GM21360 (cell line): Measurements from ENCODE around the gene HCAR3.
"Not testable (repeated sequence)": the region's sequence is repeated elsewhere in the genome, so short reads cannot be mapped to it uniquely, and the experiment has no call there.

Experiments
- ATAC-seq: cut with Tn5 transposase; IDR thresholded peaks from one replicate; pipeline ENCODE4 v1.9.1; 2021; ENCODE audit warnings: mild to moderate bottlenecking, moderate library complexity; ENCODE audit not compliant: unreplicated experiment

Gene HCAR3

DNA sequence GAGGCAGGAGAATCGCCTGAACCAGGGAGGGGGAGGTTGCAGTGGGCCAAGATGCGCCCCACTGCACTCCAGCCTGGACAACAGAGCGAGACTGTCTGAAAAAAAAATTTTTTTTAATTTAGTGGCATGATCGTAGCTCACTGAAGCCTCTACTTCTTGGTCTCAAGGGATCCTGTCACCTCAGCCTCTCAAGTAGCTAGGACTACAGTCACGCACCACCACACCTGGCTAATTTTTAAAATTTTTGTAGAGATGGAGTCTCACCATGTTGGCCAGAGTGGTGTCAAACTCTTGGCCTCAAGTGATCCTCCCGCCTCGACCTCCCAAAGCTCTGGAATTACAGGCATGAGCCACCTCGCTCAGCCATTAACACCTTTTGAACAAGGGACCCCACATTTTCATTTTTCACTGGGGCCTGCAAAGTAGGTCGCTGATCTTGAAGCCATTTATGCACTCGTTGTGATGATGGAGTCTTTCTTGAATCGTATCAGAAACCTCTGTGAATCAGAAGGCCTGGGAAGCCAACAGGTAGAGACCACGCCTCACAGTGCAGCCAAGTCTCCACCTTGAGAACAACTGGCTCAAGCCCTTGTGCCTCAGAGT is 8.1 kb upstream of the HCAR3 start:
- no peak for ATAC-seq

GRCh38 chr12:122722387-122722786 is 5.8 kb upstream of the HCAR3 start:
- no peak for ATAC-seq

GRCh38 chr12:122721057-122721545 is 4.5 kb upstream of the HCAR3 start:
- ATAC-seq, result no peak

- ATAC-seq, result not testable (repeated sequence)
These were observed 1.4 kb downstream of the HCAR3 start for GRCh38 chr12:122715211-122715610.

DNA sequence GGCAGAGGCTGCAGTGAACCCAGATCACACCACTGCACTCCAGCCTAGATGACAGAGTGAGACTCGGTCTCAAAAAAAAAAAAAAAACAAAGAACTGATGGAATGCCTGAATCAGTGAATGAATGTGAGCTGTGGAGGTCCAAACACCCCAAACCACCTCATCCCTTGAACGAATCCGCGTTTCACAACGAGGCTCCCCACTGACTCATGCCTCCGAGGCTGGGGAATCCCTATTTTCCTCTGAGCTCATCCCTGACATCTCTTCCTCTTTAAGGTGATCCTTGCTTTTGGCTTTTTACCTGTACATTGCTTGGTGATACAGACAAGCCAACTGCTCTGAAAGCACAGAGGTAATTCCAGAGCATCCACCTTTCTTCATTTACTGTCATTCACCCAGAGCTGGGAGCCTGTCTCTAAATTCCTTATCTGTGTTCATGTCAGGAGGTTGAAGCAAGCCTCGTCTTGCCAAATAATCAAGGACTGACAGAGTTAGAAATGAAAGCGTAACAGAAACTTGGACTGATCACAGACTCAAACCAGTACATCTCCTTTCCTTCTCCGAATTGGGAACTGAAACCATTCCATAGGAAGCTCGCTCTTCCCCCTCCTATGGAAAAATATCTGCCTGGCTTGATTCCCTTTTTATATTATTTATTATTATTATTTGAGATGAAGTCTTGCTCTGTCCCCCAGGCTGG is 3.0 kb downstream of the HCAR3 start:
- ATAC-seq, result not testable (repeated sequence)

GRCh38 chr12:122711266-122711665 is 5.3 kb downstream of the HCAR3 start:
- not testable (repeated sequence) for ATAC-seq

DNA sequence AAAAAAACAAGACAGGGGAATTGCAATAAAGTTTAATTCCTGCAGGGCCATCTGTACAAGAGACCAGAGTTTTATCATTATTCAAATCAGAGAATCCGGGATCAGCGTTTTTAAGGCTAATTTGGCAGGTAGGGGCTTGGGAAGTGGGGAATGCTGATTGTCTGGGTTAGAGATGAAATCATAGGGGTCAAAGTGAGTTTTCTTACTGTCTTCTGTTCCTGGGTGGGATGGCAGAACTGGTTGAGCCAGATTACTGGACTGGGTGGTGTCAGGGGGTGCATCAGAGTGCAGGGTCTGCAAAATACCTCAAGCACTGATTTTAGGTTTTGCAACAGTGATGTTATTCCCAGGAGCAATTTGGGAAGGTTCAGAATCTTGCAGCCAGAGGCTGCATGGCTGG is 6.3 kb downstream of the HCAR3 start:
- ATAC-seq, result not testable (repeated sequence)

GRCh38 chr12:122709287-122709686 is 7.3 kb downstream of the HCAR3 start:
- ATAC-seq, result not testable (repeated sequence)

- not testable (repeated sequence) for ATAC-seq
These were observed 12.8 kb downstream of the HCAR3 start for GRCh38 chr12:122703841-122704240.

GRCh38 chr12:122702890-122703611 is 13.6 kb downstream of the HCAR3 start, which contains the start of gene HCAR2:
Gene HCAR2 (minus strand): TSS chr12:122703357. CDS start chr12:122703283, 74 bp downstream.
- ATAC-seq, result not testable (repeated sequence)

- not testable (repeated sequence) for ATAC-seq
These were observed 15.1 kb downstream of the HCAR3 start for GRCh38 chr12:122701481-122701880.

- not testable (repeated sequence) for ATAC-seq
These were observed 16.4 kb downstream of the HCAR3 start for GRCh38 chr12:122700038-122700710.

DNA sequence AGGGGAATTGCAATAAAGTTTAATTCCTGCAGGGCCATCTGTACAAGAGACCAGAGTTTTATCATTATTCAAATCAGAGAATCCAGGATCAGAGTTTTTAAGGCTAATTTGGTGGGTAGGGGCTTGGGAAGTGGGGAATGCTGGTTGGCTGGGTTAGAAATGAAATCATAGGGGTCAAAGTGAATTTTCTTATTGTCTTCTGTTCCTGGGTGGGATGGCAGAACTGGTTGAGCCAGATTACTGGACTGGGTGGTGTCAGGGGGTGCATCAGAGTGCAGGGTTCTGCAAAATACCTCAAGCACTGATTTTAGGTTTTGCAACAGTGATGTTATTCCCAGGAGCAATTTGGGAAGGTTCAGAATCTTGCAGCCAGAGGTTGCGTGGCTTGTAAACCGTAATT is 19.7 kb downstream of the HCAR3 start:
- not testable (repeated sequence) for ATAC-seq

DNA sequence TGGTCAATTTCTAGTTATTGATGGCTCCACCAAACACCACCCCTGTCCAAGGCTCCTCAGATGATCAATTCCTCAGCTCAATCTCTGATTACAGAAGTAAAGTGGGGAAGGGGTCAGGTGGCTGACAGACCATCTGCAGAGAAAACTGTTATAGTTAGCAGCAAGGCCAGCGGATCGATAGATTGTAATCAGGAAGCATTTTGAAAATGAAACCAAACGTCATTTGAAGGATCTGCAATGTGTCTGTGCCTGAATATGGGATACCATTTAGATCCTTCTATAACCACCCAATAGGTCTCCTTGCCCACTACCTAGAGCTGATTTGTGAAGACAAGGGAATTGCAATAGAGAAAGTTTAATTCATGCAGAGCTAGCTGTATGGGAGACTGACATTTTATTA is 25.0 kb downstream of the HCAR3 start:
- no peak for ATAC-seq

GRCh38 chr12:122688291-122688690 is 28.3 kb downstream of the HCAR3 start:
- ATAC-seq, result no peak

DNA sequence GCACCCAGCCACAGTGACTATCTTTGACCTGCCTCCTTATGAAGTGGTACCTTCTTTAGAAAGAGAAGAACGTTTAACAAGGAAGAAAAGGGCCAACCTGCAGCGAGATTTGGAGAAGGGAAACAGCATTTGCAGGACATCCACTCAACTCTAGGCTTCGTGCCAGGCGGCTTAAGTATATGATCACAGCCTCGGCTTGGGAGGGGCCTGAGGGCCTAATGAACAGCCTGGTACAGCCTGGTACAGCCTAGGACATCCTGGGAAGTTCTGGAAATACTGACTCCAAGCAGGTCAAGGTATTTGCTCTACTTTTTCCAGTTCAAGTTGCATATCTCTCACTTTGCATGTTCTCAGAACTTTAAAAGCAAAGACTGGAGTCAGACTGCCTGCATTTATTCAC is 29.5 kb downstream of the HCAR3 start:
- ATAC-seq, result no peak

- no peak for ATAC-seq
These were observed 30.1 kb downstream of the HCAR3 start for GRCh38 chr12:122686538-122686937.

DNA sequence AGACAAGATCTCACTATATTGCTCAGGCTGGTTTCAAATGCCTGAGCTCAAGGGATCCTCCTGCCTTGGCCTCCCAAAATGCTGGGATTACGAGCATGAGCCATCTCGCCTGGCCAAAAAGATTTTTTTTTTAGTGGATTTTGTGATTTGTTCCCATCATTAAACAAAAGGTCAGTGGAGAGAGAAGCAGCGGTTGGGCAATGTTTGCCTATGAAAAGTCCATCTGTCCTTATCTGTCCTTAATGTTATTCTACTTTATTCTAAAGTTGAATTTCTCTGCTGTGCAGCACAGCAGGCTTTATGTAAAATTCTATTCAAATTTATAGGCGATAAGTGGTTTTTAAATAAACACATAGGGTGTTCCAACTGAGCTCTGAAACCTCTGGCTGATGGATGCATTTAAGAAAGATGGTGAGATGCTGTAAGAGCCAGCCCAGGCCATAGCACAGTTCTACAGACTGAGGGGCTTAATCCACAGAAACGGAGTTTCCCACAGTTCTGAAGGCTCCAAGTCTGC is 32.3 kb downstream of the HCAR3 start:
- ATAC-seq, result no peak

- no peak for ATAC-seq
These were observed 34.8 kb downstream of the HCAR3 start for GRCh38 chr12:122681814-122682213.

- ATAC-seq, result not testable (repeated sequence)
These were observed 35.6 kb downstream of the HCAR3 start for GRCh38 chr12:122680989-122681388.

GRCh38 chr12:122676781-122677180 is 39.8 kb downstream of the HCAR3 start:
- not testable (repeated sequence) for ATAC-seq
